LHCN-M2 (cell line): ENCODE data around the gene FNIP1. TPM values are rescaled to one million over a fixed set of nuclear protein-coding genes. Genes with fewer than 3 reads are reported as not detected.
"Not testable (repeated sequence)": the region's sequence is repeated elsewhere in the genome, so short reads cannot be mapped to it uniquely, and the experiment has no call there.

Experiments used
- DNase-seq: peaks from one replicate; pipeline ENCODE4 v3.0.0-alpha.2; 2012; ENCODE audit warnings: low read depth
- total RNA-seq: library from RNA; depleted of rRNA; stranded (reverse); fragments of >200 nt; gene quantifications from 2 replicates; pipeline ENCODE4 v1.2.3, GENCODE V29; 2014; rRNA removed

The FNIP1 gene
- total RNA-seq, 1 experiment from 2014 or later, result 55.4 TPM

DNA sequence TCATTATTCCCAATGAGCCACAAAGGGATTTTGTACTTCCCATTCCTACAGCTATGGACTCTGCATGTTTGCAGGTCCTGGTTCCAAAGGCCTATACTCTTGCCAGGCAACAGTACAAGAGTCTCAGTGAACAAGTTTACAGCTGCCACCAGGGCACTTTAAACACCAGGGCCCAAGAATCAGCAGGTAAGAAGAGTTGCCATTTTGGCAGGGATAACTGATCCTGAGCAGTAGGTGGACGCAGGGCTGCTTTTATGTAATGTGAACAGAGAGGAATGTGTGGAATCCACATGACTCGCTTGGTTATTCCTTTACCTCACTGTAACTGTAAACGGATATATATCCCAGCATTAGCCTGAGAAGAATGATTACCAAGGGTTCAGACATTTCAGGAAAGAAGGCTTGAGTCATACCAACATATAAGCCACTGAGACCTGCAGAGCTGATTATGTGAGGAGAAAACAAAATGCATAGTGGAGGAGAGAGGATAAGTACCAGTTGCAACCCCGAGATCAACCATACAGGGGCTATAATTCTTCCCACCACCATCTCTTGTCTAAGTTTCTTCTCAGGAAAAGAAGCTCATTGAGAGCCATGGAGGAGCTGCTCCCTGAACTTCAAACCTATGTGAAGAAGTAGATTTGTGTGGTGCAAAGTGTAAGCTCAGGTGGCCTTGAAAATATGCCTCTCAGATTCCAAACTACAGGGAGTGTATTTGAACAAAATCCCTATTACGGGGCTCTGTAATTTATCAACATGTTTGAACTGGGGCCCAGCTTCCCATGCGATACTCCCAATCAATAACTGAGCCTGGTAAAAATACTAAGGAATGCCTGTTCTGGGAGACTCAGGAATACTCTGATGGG is 186.4 kb downstream of the FNIP1 start:
- DNase-seq, result peak; percentile 46

DNA sequence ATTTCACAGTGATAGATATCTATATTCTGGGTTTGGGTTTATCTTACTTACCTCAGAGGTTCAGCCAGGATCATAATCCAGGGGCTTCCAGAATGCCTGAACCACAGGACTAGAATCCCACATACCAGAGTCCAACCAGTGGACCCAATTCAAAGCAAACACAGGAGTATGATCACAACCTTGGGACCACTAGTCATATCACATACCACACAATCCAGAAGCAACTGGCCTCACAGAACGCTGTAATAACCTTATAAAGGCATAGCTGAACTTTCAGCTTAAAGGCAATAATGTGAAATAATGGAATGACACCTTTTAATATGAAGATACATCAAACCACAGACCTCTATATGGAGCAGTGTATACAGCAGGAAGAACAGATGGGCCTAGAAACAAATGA is 187.0 kb downstream of the FNIP1 start:
- no peak for DNase-seq

GRCh38 chr5:131608597-131608996 is 188.2 kb downstream of the FNIP1 start:
- DNase-seq, result no peak

GRCh38 chr5:131607903-131608540 is 188.8 kb downstream of the FNIP1 start:
- no peak for DNase-seq

- DNase-seq, result no peak
Measured at GRCh38 chr5:131607418-131607817, 189.4 kb downstream of the FNIP1 start.

- no peak for DNase-seq
Measured at GRCh38 chr5:131605086-131605485, 191.7 kb downstream of the FNIP1 start.

DNA sequence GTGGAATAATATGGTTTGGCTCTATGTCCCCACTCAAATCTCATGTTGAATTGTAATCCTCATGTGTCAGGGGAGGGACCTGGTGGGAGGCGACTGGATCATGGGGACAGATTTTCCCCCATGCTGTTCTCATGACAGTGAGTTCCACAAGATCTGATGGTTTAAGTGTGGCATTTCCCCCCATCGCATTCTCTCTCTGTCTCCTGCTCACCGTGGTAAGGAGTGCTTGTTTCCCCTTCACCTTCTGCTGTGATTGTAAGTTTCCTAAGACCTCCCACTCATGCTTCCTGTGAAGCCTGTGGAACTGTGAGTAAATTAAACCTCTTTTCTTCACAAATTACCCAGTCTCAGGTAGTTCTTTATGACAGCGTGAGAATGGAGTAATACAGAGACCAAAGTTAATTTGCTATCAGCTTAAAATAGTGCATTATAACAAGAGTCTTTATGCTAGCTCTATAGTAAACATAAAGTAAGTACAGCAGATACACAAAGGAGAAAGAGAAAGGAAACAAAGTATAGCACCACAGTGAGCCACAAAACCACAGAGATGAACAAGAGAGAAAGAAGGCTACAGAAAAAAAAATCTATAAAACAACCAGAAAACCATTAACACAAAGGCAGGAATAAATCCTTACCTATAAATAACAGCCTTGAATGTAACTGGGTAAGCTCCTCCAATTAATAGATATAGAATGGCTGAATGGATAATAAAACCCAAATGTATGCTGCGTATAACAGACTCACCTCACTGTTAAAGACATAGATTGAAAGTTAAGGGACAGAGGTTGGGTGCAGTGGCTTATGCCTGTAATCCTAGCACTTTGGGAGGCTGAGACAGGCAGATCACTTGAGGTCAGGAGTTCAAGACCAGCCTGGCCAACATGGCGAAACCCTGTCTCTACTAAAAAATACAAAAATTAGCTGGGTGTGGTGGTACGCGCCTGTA is 201.5 kb downstream of the FNIP1 start:
- no peak for DNase-seq

GRCh38 chr5:131593921-131594320 is 202.9 kb downstream of the FNIP1 start:
- no peak for DNase-seq

- DNase-seq, result not testable (repeated sequence)
Measured at GRCh38 chr5:131593436-131593835, 203.4 kb downstream of the FNIP1 start.

Other genes starting within 250 kb of the FNIP1 start
- gene RAPGEF6, start 161.8 kb downstream of the FNIP1 start, total RNA-seq, result 10.6 and 12.4 TPM in 2 replicates
- gene MEIKIN, start 148.6 kb upstream of the FNIP1 start, total RNA-seq, result not detected in 2 replicates
- not detected in 2 replicates for gene ACSL6, start 214.6 kb upstream of the FNIP1 start, total RNA-seq